Measurements from ENCODE around the gene SON.

Gene SON

GRCh38 chr21:33543505-33544129, 779 bp downstream of the SON start:
- no peak for DNase-seq

GRCh38 chr21:33544451-33545195, 1.8 kb downstream of the SON start:
- DNase-seq, result no peak

GRCh38 chr21:33546086-33546485, 3.2 kb downstream of the SON start:
- DNase-seq, result no peak

- DNase-seq, result no peak
These were observed 7.3 kb downstream of the SON start for GRCh38 chr21:33549848-33550771.

- no peak for DNase-seq
These were observed 8.2 kb downstream of the SON start for GRCh38 chr21:33550772-33551660.

- no peak for DNase-seq
These were observed 8.8 kb downstream of the SON start for GRCh38 chr21:33551664-33552063.

GRCh38 chr21:33552093-33552998, 9.5 kb downstream of the SON start:
- no peak for DNase-seq

GRCh38 chr21:33552999-33553598, 10.3 kb downstream of the SON start:
- DNase-seq, result no peak

- no peak for DNase-seq
These were observed 11.6 kb downstream of the SON start for GRCh38 chr21:33554236-33554981.

GRCh38 chr21:33554982-33555344, 12.1 kb downstream of the SON start:
- DNase-seq, result no peak

GRCh38 chr21:33557447-33557846, 14.6 kb downstream of the SON start:
- no peak for DNase-seq

- DNase-seq, result no peak
These were observed 16.1 kb downstream of the SON start for GRCh38 chr21:33558777-33559421.

GRCh38 chr21:33559813-33560212, 17.0 kb downstream of the SON start:
- no peak for DNase-seq

- no peak for DNase-seq
These were observed 18.1 kb downstream of the SON start for GRCh38 chr21:33560965-33561364.

- no peak for DNase-seq
These were observed 18.5 kb downstream of the SON start for GRCh38 chr21:33561373-33561772.

GRCh38 chr21:33562389-33562788, 19.6 kb downstream of the SON start:
- no peak for DNase-seq

- no peak for DNase-seq
These were observed 23.7 kb downstream of the SON start for GRCh38 chr21:33566514-33566913.

- DNase-seq, result no peak
These were observed 25.1 kb downstream of the SON start for GRCh38 chr21:33567914-33568313.
